ENCODE results near the gene SDHAF2. TPM values are rescaled to one million over a fixed set of nuclear protein-coding genes. Genes with fewer than 3 reads are reported as not detected.

The SDHAF2 gene
- total RNA-seq, 1 donor from 2014 or later, result 35.5 TPM

GRCh38 chr11:61473370-61474012, 43.6 kb downstream of the SDHAF2 start:
- DNase-seq (ENCODE audit: low read depth), result no peak
- Histone ChIP-seq H3K4me3 (ENCODE audit: low read depth, low read length) (no peak overlapping the region), H3K36me3 (ENCODE audit: control insufficient read depth, insufficient read depth, low read length) (no peaks in the 10 kb centered on the region), H3K27me3 (ENCODE audit: control insufficient read depth, insufficient read depth, low read length) (peaks cover 7% of the 10 kb centered on the region)
- TF ChIP-seq CTCF (IDR thresholded peaks at IDR 0.05; ENCODE audit: insufficient read depth, low read length, poor library complexity, severe bottlenecking), result no peak

- Histone ChIP-seq H3K36me3 (ENCODE audit: control insufficient read depth, insufficient read depth, low read length) (no peaks in the 10 kb centered on the region), H3K27me3 (ENCODE audit: control insufficient read depth, insufficient read depth, low read length) (peaks cover 12% of the 10 kb centered on the region), H3K4me3 (ENCODE audit: low read depth, low read length) (no peak overlapping the region)
- TF ChIP-seq CTCF (IDR thresholded peaks at IDR 0.05; ENCODE audit: insufficient read depth, low read length, poor library complexity, severe bottlenecking), result no peak
- DNase-seq (ENCODE audit: low read depth), result no peak
Observed at GRCh38 chr11:61474013-61474643, 44.2 kb downstream of the SDHAF2 start.

GRCh38 chr11:61475433-61475832, 45.5 kb downstream of the SDHAF2 start:
- H3K36me3 ChIP-seq (ENCODE audit: control insufficient read depth, insufficient read depth, low read length), result no peaks in the 10 kb centered on the region
- no peak overlapping the region for H3K4me3 ChIP-seq (ENCODE audit: low read depth, low read length)
- peaks cover 21% of the 10 kb centered on the region for H3K27me3 ChIP-seq (ENCODE audit: control insufficient read depth, insufficient read depth, low read length)
- TF ChIP-seq CTCF (IDR thresholded peaks at IDR 0.05; ENCODE audit: insufficient read depth, low read length, poor library complexity, severe bottlenecking), result no peak
- no peak for DNase-seq (ENCODE audit: low read depth)

GRCh38 chr11:61476371-61476770, 46.4 kb downstream of the SDHAF2 start:
- TF ChIP-seq CTCF (IDR thresholded peaks at IDR 0.05; ENCODE audit: insufficient read depth, low read length, poor library complexity, severe bottlenecking), result no peak
- peaks cover 30% of the 10 kb centered on the region for H3K27me3 ChIP-seq (ENCODE audit: control insufficient read depth, insufficient read depth, low read length)
- no peak for DNase-seq (ENCODE audit: low read depth)
- no peak overlapping the region for H3K4me3 ChIP-seq (ENCODE audit: low read depth, low read length)
- no peaks in the 10 kb centered on the region for H3K36me3 ChIP-seq (ENCODE audit: control insufficient read depth, insufficient read depth, low read length)

- peaks cover 37% of the 10 kb centered on the region for H3K27me3 ChIP-seq (ENCODE audit: control insufficient read depth, insufficient read depth, low read length)
- no peak for TF ChIP-seq CTCF (IDR thresholded peaks at IDR 0.05; ENCODE audit: insufficient read depth, low read length, poor library complexity, severe bottlenecking)
- no peak overlapping the region for H3K4me3 ChIP-seq (ENCODE audit: low read depth, low read length)
Observed at GRCh38 chr11:61477126-61477525, 47.2 kb downstream of the SDHAF2 start.

More at GRCh38 chr11:61477126-61477525, 47.2 kb downstream of the SDHAF2 start:
- no peak for DNase-seq (ENCODE audit: low read depth)
- H3K36me3 ChIP-seq (ENCODE audit: control insufficient read depth, insufficient read depth, low read length), result no peaks in the 10 kb centered on the region

Data from kidney epithelial cell (primary cell).